Measurements from ENCODE around the gene PSMB5. TPM values are rescaled to one million over a fixed set of nuclear protein-coding genes. Genes with fewer than 3 reads are reported as not detected.

The PSMB5 gene
- total and polyA plus RNA-seq, 2 experiments from 2014 or later = 171 to 319 TPM

- no peaks in the 10 kb centered on the region for H4K20me1 ChIP-seq (ENCODE audit: insufficient read depth, poor library complexity, severe bottlenecking)
- no peaks in the 10 kb centered on the region for H3K4me1 ChIP-seq (ENCODE audit: insufficient read depth)
- H3K4me3 ChIP-seq = no peak overlapping the region
- H3K36me3 ChIP-seq (replicated peaks; ENCODE audit: insufficient read depth, low read depth) = no peaks in the 10 kb centered on the region
- no peaks in the 10 kb centered on the region for H3K9me3 ChIP-seq (ENCODE audit: low read depth)
- no peaks in the 10 kb centered on the region for H3K79me2 ChIP-seq
- H2AFZ ChIP-seq = no peak overlapping the region
- no peaks in the 10 kb centered on the region for H3K27me3 ChIP-seq
- DNase-seq (ENCODE audit: low spot score) = no peak
- 97% methylated on average over 21 of the region's 85 CpGs for WGBS (ENCODE audit: low lambda C conversion rate, missing lambda C conversion rate)
- H3K4me2 ChIP-seq = no peak overlapping the region
- no peaks in the 10 kb centered on the region for H3K9me2 ChIP-seq (replicated peaks; ENCODE audit: insufficient read depth)
- H3K27ac ChIP-seq = no peak overlapping the region
- TF ChIP-seq EZH2phosphoT487 (IDR thresholded peaks at IDR 0.05; ENCODE audit: low read depth, severe bottlenecking, unreplicated experiment) (no peak), EZH2 (IDR thresholded peaks at IDR 0.05; ENCODE audit: borderline replicate concordance) (no peak), CTCF (IDR thresholded peaks at IDR 0.05; ENCODE audit: poor library complexity) (no peak)
These were observed 13.3 kb upstream of the PSMB5 start for GRCh38 chr14:23047751-23048693.

- Histone ChIP-seq H2AFZ (no peak overlapping the region), H3K4me1 (ENCODE audit: insufficient read depth) (no peaks in the 10 kb centered on the region), H3K27ac (no peak overlapping the region), H3K9me2 (replicated peaks; ENCODE audit: insufficient read depth) (no peaks in the 10 kb centered on the region), H3K79me2 (no peaks in the 10 kb centered on the region), H3K36me3 (replicated peaks; ENCODE audit: insufficient read depth, low read depth) (no peaks in the 10 kb centered on the region), H3K4me2 (no peak overlapping the region), H3K27me3 (no peaks in the 10 kb centered on the region), H3K4me3 (no peak overlapping the region), H3K9me3 (ENCODE audit: low read depth) (no peaks in the 10 kb centered on the region), H4K20me1 (ENCODE audit: insufficient read depth, poor library complexity, severe bottlenecking) (no peaks in the 10 kb centered on the region)
- no peak for DNase-seq (ENCODE audit: low spot score)
- no peak for TF ChIP-seq CTCF (IDR thresholded peaks at IDR 0.05; ENCODE audit: poor library complexity)
- no peak for TF ChIP-seq EZH2 (IDR thresholded peaks at IDR 0.05; ENCODE audit: borderline replicate concordance)
- TF ChIP-seq EZH2phosphoT487 (IDR thresholded peaks at IDR 0.05; ENCODE audit: low read depth, severe bottlenecking, unreplicated experiment) = no peak
- 78% methylated on average over 6 of the region's 6 CpGs for WGBS (ENCODE audit: low lambda C conversion rate, missing lambda C conversion rate)
These were observed 12.4 kb upstream of the PSMB5 start for GRCh38 chr14:23047034-23047634.

GRCh38 chr14:23045419-23046357 lies 11.0 kb upstream of the PSMB5 start:
- Histone ChIP-seq H3K79me2 (no peaks in the 10 kb centered on the region), H3K36me3 (replicated peaks; ENCODE audit: insufficient read depth, low read depth) (no peaks in the 10 kb centered on the region), H4K20me1 (ENCODE audit: insufficient read depth, poor library complexity, severe bottlenecking) (no peaks in the 10 kb centered on the region), H3K4me2 (no peak overlapping the region), H2AFZ (no peak overlapping the region), H3K27ac (no peak overlapping the region), H3K9me2 (replicated peaks; ENCODE audit: insufficient read depth) (no peaks in the 10 kb centered on the region), H3K27me3 (no peaks in the 10 kb centered on the region), H3K9me3 (ENCODE audit: low read depth) (no peaks in the 10 kb centered on the region), H3K4me3 (no peak overlapping the region), H3K4me1 (ENCODE audit: insufficient read depth) (no peaks in the 10 kb centered on the region)
- no peak for DNase-seq (ENCODE audit: low spot score)
- no peak for TF ChIP-seq CTCF (IDR thresholded peaks at IDR 0.05; ENCODE audit: poor library complexity)
- TF ChIP-seq EZH2 (IDR thresholded peaks at IDR 0.05; ENCODE audit: borderline replicate concordance) = no peak
- no peak for TF ChIP-seq EZH2phosphoT487 (IDR thresholded peaks at IDR 0.05; ENCODE audit: low read depth, severe bottlenecking, unreplicated experiment)
- WGBS (ENCODE audit: low lambda C conversion rate, missing lambda C conversion rate) = 83% methylated on average over 13 of the region's 13 CpGs

Measured in hepatocyte (in vitro differentiated cells).